ENCODE data around the gene POLE.

Gene POLE

DNA sequence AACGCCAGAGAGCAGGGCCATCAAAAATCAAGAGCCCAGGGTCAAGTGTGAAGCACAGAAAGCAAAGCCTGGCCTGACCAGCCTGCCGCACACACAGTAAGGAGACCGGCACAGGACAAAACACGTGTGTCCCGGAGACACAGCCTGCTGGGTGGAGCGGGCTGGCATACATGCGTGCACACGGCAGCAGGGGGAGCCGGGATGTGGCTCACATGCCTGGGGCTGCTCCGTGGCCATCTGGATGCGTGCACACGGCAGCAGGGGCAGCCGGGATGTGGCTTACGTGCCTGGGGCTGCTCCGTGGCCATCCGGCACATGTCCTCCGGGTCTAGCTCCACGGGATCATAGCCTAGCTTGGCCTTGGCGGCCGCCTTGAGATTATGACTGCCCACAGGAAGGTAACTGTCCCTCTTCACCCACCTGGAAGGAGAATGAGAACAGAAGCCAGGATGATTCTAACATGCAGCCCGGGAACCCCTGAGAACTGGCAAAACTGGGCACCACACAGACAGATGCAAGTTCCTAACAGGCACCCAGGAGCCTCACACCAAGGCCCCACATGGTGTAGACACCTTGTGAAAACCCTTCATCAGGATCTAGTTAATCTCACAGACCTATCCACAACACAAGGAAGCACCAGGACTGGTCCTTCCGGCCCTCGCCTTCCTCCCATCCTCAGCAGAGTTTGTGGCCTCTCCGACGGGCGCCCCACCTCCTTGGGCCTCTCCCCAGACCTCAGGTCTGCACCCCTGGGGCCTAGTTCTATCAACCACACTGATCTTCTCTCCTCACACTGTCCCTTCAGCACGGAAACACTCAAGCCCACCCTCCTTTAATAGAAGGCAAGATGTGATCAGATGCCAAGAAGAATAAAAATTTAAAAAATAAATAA lies 13.6 kb downstream of the POLE start:
- no peak for DNase-seq

DNA sequence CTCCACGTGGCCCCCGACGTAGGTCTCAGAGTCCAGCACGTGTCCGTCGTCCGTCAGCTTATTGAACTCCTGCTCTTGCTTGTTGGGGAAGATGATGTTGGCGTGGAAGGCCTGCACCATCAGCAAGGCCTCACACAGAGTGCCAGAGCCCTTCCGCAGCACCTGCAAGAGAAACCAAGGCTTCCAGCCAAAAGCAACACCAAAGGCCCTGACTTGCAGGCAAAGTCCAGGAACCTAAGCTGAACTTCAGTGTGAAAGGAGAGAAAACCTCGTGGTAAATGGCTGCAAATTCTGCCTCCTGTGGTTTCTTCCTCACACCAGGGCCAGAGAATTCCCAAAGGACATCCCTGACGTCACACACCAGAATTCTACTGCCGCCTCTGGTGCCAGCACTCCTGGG lies 14.5 kb downstream of the POLE start:
- DNase-seq = no peak

DNA sequence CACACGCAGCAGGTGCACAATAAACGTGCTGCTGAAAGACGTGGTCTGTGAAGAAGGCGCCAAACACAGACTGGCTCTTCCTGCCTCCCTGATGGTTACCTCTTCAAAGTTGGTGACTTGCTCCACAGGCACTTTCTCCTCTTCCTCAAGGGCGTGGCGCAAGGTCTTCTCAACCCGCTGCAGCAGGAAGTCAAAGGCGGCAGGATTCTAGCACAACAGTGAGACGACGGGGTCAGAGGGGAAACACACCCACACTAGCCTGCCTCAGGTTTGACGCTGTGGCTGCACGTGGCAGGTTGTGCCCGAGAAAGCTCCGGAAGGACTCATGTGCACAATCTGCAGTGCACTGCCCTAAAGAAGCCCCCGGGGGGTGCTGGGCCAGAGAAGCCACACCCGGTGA lies 15.0 kb downstream of the POLE start:
- no peak for DNase-seq

DNA sequence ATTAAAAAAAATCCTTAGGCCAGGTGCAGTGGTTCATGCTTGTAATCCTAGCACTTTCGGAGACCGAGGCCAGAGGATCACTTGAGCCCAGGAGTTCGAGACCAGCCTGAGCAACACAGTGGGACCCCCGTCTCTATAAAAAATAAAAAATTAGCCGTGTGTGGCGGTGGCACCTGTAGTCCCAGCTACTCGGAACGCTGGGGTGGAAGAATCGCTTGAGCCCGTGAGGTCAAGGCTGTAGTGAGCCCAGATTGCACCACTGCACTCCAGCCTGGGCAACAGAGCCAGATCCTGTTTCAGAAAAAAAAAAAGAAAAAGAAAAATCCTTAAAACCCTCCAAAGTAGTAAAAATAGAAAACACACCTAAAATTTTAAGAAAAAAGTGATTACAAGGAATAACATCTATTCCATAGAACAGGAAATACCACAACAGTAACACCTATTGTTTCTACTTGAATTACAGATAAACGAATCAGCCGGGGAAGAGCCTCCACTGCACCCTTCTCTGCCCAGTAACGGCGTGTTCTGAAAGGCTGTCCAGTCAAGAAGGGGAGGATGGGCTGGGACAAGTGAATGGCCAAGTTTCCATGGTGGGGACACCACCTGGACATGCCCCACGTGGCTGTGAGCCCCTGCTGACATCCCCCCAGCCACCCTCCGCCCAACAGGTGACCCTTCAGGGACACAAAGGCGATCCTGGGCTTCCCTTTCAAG lies 17.8 kb downstream of the POLE start:
- DNase-seq = no peak

DNA sequence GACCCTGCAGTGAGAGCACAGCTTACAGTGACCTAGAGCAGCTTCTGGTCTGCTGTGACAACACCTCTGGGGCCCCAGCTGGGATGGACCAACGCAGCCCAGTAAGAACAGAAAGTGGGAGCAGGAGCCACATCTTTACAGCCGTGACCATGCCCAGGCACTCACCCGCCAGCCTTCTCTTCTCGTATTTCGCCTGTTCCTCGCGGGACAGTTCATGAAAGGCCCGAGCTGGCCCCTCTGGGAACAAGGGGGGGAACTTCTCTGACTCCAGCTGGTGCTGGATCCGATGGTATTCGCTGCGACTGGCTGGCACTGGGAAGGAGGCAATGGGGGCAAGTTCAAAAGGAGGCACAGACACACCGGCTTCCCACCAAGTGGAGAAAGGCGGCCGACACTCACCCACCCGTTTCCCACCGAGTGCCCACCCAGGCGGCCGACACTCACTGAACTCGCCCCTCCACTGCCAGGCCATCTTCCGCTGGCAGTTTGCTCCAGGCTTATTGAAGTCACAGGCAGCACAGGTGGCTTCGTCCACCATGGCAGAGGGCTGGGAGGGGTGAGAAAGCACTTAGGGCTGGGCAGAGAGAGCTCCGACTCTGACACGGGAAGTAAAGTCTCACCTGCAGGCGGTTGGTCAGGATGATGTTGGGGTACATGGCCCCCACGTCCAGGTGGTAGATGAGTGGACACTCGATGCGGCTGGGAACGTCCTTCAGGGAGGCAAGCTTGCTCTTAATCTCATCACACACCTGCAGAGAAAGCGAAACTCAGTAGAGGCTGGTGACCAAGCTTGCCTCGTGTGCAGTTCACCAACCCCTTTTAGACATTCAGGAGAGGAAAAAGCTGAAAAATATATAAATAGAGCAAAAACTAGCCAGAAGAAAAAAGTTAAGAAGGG lies 18.7 kb downstream of the POLE start:
- DNase-seq = no peak

DNA sequence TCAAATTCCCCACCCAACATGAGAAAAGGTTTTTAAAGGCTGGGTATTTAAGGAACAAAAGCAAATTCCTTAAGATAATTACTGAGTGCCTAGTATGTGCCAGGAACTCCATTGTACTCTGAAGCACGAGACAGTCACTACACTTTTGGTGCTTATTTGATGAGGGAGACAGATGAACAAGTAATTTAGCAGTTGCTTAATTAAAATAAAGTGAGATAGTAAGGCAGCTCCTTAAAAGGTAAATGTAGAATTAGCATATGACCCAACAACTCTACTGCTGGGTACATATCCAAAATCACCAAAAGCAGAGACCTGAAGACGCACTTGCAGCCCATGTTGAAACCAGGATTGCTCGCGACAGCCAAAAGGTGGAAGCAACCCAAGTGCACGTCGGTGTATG lies 21.3 kb downstream of the POLE start:
- DNase-seq = no peak

DNA sequence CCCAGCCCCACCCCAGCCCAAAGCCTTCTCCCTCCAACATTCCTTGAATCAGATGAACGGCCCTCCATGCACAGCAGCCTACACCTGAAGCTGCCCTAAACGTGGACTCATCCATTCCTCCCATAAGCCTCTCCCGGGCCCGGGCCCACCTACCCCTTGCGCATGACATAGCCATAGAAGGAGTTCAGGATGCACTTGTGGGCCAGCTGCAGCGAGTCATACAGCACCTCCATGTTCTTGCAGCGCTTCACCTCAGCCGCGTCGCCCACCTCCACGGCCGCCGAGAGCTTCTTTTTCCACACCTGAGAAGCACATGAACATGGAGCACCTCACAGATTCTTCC lies 22.0 kb downstream of the POLE start:
- DNase-seq = no peak

DNA sequence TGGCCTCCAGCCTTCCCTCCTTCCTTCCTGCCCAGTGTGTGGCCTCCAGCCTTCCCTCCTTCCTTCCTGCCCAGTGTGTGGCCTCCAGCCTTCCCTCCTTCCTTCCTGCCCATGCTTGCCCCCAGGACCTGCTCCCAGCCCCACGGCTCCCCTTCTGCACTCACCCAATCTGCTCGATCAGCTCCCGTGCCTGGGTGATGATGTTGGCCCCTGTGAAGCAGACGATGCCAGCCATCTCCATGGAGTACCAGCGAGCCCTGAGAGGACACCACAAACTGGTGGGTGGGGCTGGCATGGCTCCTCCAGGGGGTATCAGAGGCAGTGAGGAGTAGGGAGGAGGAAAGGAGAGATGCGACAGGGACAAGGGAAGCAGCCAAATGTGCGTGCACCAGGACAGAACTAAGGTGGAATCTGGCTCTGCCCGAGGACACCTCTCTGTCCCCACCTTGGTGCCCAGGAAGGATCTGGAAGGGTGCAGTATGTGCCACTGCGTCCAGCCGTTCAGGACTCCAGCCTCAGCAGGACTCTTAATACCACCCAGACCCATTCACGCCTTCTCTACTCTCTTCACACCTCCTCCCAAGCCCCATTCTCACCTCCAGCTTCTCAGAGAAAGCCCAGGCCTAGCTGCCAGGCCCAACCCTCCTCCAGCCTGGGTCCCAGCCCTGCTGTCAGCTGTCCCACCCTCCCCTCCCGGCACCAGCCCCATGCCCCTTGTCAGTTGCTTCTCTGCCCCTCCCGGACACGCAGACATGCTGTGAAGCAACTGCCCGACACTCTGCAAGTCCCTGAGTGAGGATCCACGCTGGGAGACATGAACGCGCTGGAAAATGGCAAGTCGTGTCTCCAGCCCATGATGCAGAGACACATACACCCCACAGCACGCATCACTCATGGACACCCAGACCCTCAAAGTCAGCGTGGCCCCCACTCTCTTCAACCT lies 22.7 kb downstream of the POLE start:
- DNase-seq = no peak

DNA sequence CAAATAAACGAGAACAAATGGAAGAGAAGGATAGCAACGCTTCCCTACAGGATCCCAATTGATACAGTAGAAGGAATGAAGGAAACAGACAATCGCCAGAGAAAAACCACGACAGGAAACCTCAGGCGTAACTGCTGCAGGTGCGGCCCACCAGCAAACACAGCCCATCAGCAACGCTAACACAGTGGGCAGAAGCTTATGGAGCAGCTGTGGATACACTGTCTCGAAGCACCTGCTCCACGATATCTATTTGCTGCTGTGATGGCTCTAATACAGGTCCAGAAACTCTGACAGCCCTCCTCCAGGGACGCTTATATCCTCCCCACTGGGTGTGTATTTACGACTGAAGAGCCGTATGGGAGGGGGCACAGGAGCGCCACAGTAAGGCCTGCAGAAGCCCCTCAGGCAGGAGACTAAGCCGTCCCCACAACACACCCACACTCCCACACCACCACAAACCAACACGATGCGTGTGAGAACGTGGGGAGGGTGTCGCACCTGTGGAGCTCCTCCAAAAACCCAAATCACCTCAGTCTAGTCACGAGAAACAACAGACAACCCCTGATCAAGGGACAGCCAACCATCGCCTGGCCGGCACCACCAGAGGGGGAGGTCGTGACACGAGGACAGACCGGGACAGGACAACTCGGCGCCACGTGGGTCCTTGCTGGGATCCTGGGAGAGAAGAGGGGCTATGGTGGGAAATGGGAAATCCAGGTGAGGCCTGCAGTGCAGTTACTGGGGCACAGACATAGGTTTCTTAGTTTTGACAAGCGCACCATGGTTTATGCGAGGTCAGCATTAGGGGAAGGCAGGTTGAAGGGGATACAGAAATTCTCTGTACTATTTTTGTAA lies 24.0 kb downstream of the POLE start:
- DNase-seq = no peak

DNA sequence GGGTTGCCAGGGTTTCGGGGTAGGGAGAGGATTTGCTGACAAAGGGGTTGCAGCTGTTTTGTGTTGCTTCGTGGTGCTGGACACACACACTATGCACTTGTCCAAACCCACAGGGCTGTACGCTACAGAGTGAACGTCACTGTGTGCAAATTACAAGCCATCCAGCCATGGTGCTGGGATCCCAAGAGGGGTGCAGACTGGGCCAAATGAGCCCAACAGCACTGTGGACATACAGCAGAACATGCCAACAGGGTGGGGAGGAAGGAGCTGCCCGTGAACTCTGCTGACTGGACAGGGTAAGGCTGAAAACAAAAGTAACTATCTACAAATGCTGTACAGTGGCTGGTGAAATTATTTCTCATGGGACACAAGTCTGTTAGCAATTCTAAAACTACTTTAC lies 25.2 kb downstream of the POLE start:
- no peak for DNase-seq

DNA sequence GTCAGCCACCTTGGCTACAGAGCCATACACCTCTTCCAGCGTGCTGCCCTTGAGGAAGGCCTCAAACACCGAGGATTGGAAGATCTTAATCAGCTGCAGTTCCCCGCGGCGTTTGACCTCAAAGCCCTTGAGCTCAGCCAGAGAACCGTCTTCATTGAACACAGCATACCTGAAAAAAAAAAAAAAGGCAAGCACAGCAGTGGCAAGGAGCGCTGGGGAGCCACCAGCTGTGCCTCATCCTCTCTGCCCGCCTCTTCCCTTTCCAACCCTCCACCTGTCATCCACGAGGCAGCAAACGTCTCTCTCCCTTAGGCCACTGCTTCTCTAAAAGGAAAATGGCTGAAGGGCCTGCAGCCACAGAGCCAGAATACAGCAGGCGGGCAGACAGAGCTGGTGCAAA lies 26.1 kb downstream of the POLE start:
- DNase-seq = no peak

DNA sequence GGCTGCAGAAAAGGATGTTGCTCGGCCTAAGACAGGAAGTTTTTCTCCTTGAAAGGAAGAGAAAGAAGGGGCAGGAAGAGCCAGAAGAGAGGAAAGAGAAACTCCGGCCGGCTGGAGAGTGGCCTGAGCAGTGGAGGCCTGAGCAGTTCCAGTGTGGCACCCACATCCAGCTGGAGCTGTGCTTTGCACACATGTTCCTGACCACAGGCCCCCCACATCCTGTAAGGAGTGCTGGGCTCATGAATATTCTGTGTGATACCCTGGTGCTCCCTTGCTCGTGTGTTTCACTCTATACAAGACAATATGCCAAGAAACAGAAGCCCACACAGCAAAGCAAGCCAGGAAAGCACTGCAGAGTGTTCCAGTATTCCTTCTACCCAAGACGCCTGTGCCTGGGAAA lies 27.1 kb downstream of the POLE start:
- no peak for DNase-seq

DNA sequence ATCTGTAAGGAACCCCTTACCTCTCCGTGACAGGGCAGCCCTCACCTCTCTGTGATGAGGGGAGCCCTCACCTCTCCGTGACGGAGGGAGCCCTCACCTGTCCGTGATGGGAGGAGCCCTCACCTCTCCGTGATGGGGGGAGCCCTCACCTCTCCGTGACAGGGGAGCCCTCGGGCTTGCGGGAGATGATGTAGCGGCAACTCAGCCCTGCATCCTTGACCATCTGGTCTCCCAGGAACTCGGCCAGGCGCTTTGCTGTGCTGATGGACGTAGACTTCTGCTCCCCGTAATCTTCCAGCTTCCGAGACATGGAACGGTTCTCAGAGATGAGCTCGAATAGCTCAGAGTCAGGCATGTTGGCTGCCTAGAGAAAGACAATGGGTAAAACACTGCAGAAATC lies 28.0 kb downstream of the POLE start:
- DNase-seq = no peak

DNA sequence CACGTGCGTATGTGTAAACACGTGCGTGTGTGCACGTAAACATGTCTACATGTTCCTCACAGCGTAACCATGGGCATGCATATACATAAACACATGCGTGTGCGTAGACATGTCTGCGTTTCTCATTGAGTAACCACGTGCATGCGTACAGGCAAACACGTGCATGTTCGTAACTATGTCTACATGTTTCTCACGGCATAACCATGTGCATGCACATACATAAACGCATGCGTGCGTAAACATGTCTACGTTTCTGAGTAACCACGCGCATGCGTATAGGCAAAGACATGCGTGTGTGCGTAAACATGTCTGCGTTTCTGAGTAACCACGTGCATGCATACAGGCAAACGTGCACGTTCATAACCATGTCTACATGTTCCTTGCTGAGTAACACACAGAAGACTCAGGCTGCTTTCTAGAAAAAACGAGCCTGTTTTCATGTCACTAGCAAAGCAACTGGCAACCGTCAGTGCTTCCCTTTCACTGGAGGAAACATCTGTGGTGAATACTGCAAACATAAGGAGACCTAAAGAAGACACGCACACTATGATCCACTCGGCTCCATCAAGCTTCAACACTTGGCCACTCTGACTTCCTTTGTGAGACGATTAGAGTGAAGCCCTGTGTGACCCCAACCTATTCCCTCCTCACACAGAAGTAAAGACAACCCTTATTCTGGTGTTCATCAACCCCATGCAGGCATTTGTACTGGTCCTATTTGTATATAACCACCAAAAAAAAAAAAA lies 28.8 kb downstream of the POLE start:
- no peak for DNase-seq

DNA sequence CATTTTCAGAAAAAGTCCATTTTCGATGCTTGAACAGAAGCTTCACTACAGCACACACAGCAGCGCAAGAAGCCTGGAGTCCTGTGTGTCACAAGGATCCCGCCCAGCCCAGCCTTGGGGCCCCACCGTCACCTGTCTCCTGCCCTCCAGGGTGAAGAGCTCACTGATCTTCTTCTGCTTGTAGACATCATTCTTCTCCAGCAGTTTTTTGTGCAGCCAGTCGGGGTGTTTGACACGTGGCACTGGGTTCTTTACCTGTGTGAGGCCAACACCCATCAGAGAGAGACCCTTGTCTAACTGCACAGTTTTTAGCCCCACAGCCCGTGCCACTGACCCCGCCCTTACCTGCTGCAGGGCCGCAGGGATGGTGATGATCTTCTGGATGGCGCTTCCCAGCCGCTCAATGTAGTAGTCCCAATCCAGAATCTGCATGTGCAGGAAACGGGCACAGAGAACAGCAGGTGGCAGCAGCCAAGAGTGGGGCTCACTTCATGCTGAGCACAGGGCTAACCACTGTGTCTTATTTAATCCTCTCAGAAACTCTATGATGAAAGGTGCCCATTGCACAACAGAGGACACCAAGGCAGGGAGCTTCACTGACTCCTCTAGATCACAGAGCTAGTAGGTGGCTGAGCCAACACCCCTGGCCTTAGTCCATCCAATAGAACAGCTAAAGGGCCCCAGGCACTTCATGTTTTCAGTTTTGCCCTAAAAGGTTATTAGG lies 30.0 kb downstream of the POLE start:
- no peak for DNase-seq

DNA sequence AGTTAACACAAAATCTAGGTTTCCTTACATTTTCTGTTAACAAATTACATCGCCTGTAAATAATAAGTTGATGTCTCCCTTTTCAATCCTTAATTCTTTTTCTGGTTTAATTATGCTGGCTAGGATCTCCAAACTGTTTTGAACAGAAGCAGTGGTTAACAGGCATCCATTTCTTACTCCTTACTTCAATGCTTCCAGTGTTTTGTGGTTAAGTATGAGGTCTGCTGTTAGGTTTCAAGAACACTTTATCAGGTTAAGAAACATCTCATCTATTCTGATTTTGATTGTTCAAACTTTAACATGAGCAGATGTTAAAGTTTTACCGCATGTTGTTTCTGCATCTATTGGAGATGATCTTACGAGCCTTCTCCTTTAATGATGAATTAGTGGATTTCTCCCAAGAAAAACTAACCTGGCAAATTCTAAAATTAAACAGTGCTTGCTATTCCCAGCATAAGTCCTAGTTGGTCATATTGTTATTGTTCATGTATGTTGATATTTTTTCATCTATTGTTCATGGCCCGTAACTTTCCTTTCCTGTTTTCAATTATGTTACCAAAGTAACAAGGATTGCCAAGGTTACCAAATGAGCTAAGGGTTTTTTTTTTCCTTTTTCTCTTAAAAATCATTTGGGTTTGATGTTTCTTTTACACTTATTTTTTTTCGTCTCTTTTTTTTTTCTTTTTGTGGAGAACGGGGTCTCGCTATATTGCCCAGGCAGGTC lies 33.4 kb downstream of the POLE start:
- no peak for DNase-seq

DNA sequence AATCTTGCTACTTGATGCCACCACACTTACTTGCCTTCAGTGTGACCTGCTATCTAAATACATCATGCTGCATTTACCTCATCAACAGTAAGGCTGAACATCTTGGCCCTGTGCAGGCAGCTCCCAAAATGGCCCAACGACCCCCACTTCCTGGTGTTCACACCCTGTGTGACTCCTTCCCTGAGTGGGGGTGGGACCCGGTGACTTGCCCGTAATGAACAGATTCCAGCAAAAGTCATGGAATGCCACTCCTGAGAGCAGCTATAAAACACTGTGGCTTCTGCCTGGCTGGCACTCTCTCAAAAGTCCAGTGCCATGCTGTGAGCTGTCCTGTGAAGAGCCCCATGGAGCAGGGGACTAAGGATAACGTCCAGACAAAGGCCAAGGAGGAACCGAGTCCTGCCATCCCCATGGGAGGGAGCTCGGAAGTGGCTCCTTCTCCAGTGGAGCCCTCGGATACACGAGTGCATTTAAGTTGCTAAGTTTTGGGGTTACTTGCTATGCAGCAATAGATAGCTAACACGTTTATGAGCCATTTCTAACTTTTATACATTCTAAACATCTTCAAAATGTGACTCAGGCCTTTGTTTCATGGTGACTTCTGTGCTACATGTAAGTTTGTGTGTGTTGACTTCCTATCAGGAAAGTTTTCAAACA lies 35.6 kb downstream of the POLE start:
- DNase-seq = no peak

DNA sequence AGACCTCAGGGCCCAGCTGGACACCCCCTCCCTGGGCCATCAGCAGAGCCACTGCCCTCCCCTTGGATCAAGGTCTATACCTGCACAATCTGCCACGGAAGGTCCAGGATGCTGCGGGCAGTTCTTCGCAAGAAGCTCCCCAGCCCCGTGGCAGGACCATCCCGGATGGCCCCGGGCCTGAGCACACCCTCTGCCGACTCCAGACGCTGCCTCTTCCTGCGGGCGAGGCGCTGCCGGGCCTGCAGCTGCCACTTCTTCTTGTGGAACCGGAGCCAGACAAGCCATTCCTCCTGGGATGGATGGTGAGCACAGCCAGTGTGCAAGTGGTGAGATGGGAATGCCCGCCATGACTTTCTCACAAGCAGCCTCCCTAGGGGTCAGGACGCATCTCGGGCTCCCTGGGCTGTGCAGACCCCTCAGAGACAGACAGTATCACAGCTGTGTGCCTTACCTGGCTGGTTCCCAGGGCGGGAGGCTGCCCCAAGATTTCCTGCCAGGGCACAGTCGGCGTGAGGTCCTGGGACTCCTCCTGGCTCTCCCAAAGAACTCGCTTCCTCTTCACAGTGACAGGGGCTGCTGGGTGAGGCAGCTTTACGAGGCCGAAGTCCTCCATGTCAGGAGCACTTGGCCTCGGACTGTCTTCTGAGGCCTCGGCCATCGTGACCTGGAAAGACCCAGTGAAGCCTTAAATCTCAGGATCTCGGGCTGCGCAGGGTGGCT lies 37.8 kb downstream of the POLE start:
- no peak for DNase-seq

All from suppressor macrophage treated with lipopolysaccharide for 4 hours (primary cell).